H9 (cell line): Measurements from ENCODE around the gene RAC2. TPM values are rescaled to one million over a fixed set of nuclear protein-coding genes. Genes with fewer than 3 reads are reported as not detected.

Experiments used
- DNase-seq: peaks from one replicate; pipeline ENCODE4 v3.0.0-alpha.2; 2017
- H2AFZ ChIP-seq: one replicate; pipeline ENCODE4 v1.6.1; 2013; ENCODE audit warnings: mild to moderate bottlenecking, low read length, control low read depth, moderate library complexity
- H2AK5ac ChIP-seq: 2 replicates; pipeline ENCODE4 v1.6.1; 2013; ENCODE audit warnings: low read length, control low read depth, mixed read lengths; ENCODE audit not compliant: insufficient read length
- H2BK120ac ChIP-seq: one replicate; pipeline ENCODE4 v1.6.1; 2013; ENCODE audit warnings: low read depth, mild to moderate bottlenecking, low read length, control low read depth, inconsistent platforms; ENCODE audit not compliant: poor library complexity, severe bottlenecking
- H2BK12ac ChIP-seq: 2 replicates; pipeline ENCODE4 v1.6.1; 2013; ENCODE audit warnings: low read length, control low read depth, mixed read lengths, low read depth; ENCODE audit not compliant: insufficient read length
- H2BK15ac ChIP-seq: 2 replicates; pipeline ENCODE4 v1.6.1; 2013; ENCODE audit warnings: low read depth, low read length, control low read depth
- H2BK20ac ChIP-seq: one replicate; pipeline ENCODE4 v1.6.1; 2013; ENCODE audit warnings: low read depth, mild to moderate bottlenecking, low read length, control low read depth, inconsistent platforms; ENCODE audit not compliant: poor library complexity, severe bottlenecking
- H2BK5ac ChIP-seq: 2 replicates; pipeline ENCODE4 v1.6.1; 2013; ENCODE audit warnings: low read length, control low read depth, mixed read lengths; ENCODE audit not compliant: insufficient read length
- H3K14ac ChIP-seq: 2 replicates; pipeline ENCODE4 v1.6.1; 2013; ENCODE audit warnings: low read length, control low read depth; ENCODE audit not compliant: insufficient read depth
- H3K18ac ChIP-seq: 2 replicates; pipeline ENCODE4 v1.6.1; 2013; ENCODE audit warnings: low read depth, mild to moderate bottlenecking, mixed read lengths, low read length, control low read depth; ENCODE audit not compliant: insufficient read length
- H3K23ac ChIP-seq: 2 replicates; pipeline ENCODE4 v1.6.1; 2013; ENCODE audit warnings: low read length, control low read depth, mixed read lengths, low read depth; ENCODE audit not compliant: insufficient read length
- H3K23me2 ChIP-seq: 2 replicates; pipeline ENCODE4 v1.6.1; 2013; ENCODE audit warnings: low read depth, mild to moderate bottlenecking, mixed read lengths, low read length, control low read depth; ENCODE audit not compliant: insufficient read length, poor library complexity, severe bottlenecking
- H3K27ac ChIP-seq: 2 replicates; pipeline ENCODE4 v1.5.1; 2013; ENCODE audit warnings: low read length, control low read depth, mixed read lengths, low read depth; ENCODE audit not compliant: insufficient read length
- H3K27me3 ChIP-seq: 2 replicates; pipeline ENCODE4 v1.6.1; 2013; ENCODE audit warnings: low read length, control low read depth, inconsistent platforms; ENCODE audit not compliant: insufficient read depth
- H3K4ac ChIP-seq: 2 replicates; pipeline ENCODE4 v1.6.1; 2013; ENCODE audit warnings: low read depth, mild to moderate bottlenecking, control low read depth, inconsistent platforms, low read length, moderate library complexity
- H3K4me1 ChIP-seq: 2 replicates; pipeline ENCODE4 v1.6.1; 2013; ENCODE audit warnings: low read length, control low read depth, inconsistent platforms; ENCODE audit not compliant: insufficient read depth
- H3K4me2 ChIP-seq: 2 replicates; pipeline ENCODE4 v1.6.1; 2013; ENCODE audit warnings: low read length, control low read depth, mixed read lengths; ENCODE audit not compliant: insufficient read length, insufficient read depth
- H3K56ac ChIP-seq: 2 replicates; pipeline ENCODE4 v1.6.1; 2013; ENCODE audit warnings: low read depth, mild to moderate bottlenecking, mixed read lengths, low read length, control low read depth; ENCODE audit not compliant: insufficient read length
- H3K79me1 ChIP-seq: 2 replicates; pipeline ENCODE4 v1.6.1; 2013; ENCODE audit warnings: low read depth, mild to moderate bottlenecking, moderate library complexity, low read length, control low read depth, inconsistent platforms; ENCODE audit not compliant: insufficient read depth, poor library complexity, severe bottlenecking
- H3K79me2 ChIP-seq: 2 replicates; pipeline ENCODE4 v1.6.1; 2013; ENCODE audit warnings: low read length, control low read depth, inconsistent platforms; ENCODE audit not compliant: insufficient read depth
- H3K9ac ChIP-seq: 2 replicates; pipeline ENCODE4 v1.6.1; 2013; ENCODE audit warnings: low read length, control low read depth, mixed read lengths; ENCODE audit not compliant: insufficient read length; ENCODE audit errors: extremely low read depth
- H3K9me3 ChIP-seq: one replicate; pipeline ENCODE4 v1.6.1; 2013; ENCODE audit warnings: low read depth, low read length, inconsistent platforms; ENCODE audit not compliant: control insufficient read depth
- H3T11ph ChIP-seq: one replicate; pipeline ENCODE4 v1.6.1; 2013; ENCODE audit warnings: mild to moderate bottlenecking, low read length, control low read depth, inconsistent platforms
- H4K20me1 ChIP-seq: one replicate; pipeline ENCODE4 v1.6.1; 2013; ENCODE audit not compliant: control insufficient read depth, insufficient read length, insufficient read depth
- H4K5ac ChIP-seq: 2 replicates; pipeline ENCODE4 v1.6.1; 2013; ENCODE audit warnings: low read depth, mild to moderate bottlenecking, mixed read lengths, low read length, control low read depth; ENCODE audit not compliant: insufficient read length
- H4K8ac ChIP-seq: replicated peaks from 2 replicates; pipeline ENCODE4 v1.6.1; 2013; ENCODE audit warnings: low read length, control low read depth, mixed read lengths, low read depth; ENCODE audit not compliant: insufficient read length
- H4K91ac ChIP-seq: 2 replicates; pipeline ENCODE4 v1.6.1; 2013; ENCODE audit warnings: low read depth, mild to moderate bottlenecking, moderate library complexity, mixed read lengths, low read length, control low read depth; ENCODE audit not compliant: insufficient read length
- H3K27ac Mint-ChIP-seq, 3 experiments: 2 replicates in 2 of 3; 3 replicates in 1 of 3; pipeline ENCODE4 v1.8.0; 2020 to 2021; ENCODE audit warnings: mixed read lengths in 3 of 3, mild to moderate bottlenecking in 1 of 3, moderate library complexity in 1 of 3
- H3K27me3 Mint-ChIP-seq: 2 replicates; pipeline ENCODE4 v1.8.0; 2021; ENCODE audit warnings: low read depth, mild to moderate bottlenecking, moderate library complexity, mixed read lengths
- H3K36me3 Mint-ChIP-seq, 3 experiments: 2 replicates in 2 of 3; 3 replicates in 1 of 3; pipeline ENCODE4 v1.8.0; 2020 to 2021; ENCODE audit warnings: low read depth in 3 of 3, mixed read lengths in 3 of 3; ENCODE audit not compliant: insufficient read depth in 1 of 3
- H3K4me1 Mint-ChIP-seq, 2 experiments: 2 replicates each; pipeline ENCODE4 v1.8.0; 2020; ENCODE audit warnings: mixed read lengths in 2 of 2
- H3K4me3 Mint-ChIP-seq, 2 experiments: 2 replicates in 1 of 2; 3 replicates in 1 of 2; pipeline ENCODE4 v1.8.0; 2020 to 2021; ENCODE audit warnings: mild to moderate bottlenecking in 2 of 2, mixed read lengths in 2 of 2, moderate library complexity in 1 of 2
- H3K9me3 Mint-ChIP-seq, 2 experiments: 2 replicates in 1 of 2; 3 replicates in 1 of 2; pipeline ENCODE4 v1.8.0; 2020; ENCODE audit warnings: mild to moderate bottlenecking in 2 of 2, mixed read lengths in 2 of 2, moderate library complexity in 1 of 2
- CTCF ChIP-seq: fragments of 200-600 bp; sonication (generic); conservative IDR thresholded peaks from 3 replicates; pipeline ENCODE4 v1.8.0; 2021; ENCODE audit warnings: antibody characterized with exemption, mild to moderate bottlenecking
- WGBS: extraction: QIAGEN DNeasy Blood & Tissue Kit; methylation state at CpG from one replicate; pipeline ENCODE4 v1.1.7; 2013; ENCODE audit warnings: missing lambda C conversion rate, low lambda C conversion rate, mixed read lengths; ENCODE audit not compliant: insufficient read length; ENCODE audit errors: extremely low coverage; 5-methylcytosine and 5-hydroxymethylcytosine counted together
- total RNA-seq: library from RNA; stranded (reverse); gene quantifications from 2 replicates; pipeline ENCODE4 v1.2.1, GENCODE V29; 2021

RAC2 gene
- total RNA-seq, 1 experiment from 2014 or later: 2.8 TPM

- no peak overlapping the region for H2BK12ac ChIP-seq
- H2BK5ac ChIP-seq: no peak overlapping the region
- H3K18ac ChIP-seq: no peak overlapping the region
- H3K4me2 ChIP-seq: no peak overlapping the region
- no peak overlapping the region for H3K4ac ChIP-seq
- no peaks in the 10 kb centered on the region for H4K20me1 ChIP-seq
- H3K56ac ChIP-seq: no peak overlapping the region
- H3K14ac ChIP-seq: no peak overlapping the region
- H3K9me3 ChIP-seq: no peaks in the 10 kb centered on the region
- no peak overlapping the region for H3T11ph ChIP-seq
- no peak overlapping the region for H2BK120ac ChIP-seq
- H2AK5ac ChIP-seq: no peak overlapping the region
- H2BK20ac ChIP-seq: no peak overlapping the region
- no peak overlapping the region for H3K27ac ChIP-seq
- peaks cover 30% of the 10 kb centered on the region for H3K27me3 Mint-ChIP-seq
- no peak overlapping the region for H4K8ac ChIP-seq
- H3K4me3 Mint-ChIP-seq: no peak overlapping the region; a peak in 1 of 5 replicates
- H3K9me3 Mint-ChIP-seq: no peaks in the 10 kb centered on the region
- H3K4me1 Mint-ChIP-seq: peaks cover 6% of the 10 kb centered on the region in 2 experiments
- no peak for TF ChIP-seq CTCF
- no peaks in the 10 kb centered on the region for H3K79me1 ChIP-seq
- H3K23ac ChIP-seq: no peak overlapping the region
- H2AFZ ChIP-seq: no peak overlapping the region
- H3K27me3 ChIP-seq: no peaks in the 10 kb centered on the region
- H3K36me3 Mint-ChIP-seq: no peaks in the 10 kb centered on the region
- H3K27ac Mint-ChIP-seq: no peak overlapping the region
- no peak for DNase-seq
- H3K9ac ChIP-seq: no peak overlapping the region
- no peaks in the 10 kb centered on the region for H3K79me2 ChIP-seq
- no peak overlapping the region for H2BK15ac ChIP-seq
- H3K23me2 ChIP-seq: no peaks in the 10 kb centered on the region
- WGBS: no CpG with 5 or more reads among the region's 2 CpGs
- no peak overlapping the region for H4K91ac ChIP-seq
- H4K5ac ChIP-seq: no peak overlapping the region
- H3K4me1 ChIP-seq: no peaks in the 10 kb centered on the region
Measured at GRCh38 chr22:37276776-37277175, 32.7 kb upstream of the RAC2 start.
